ENCODE results near the gene NAA25.
"Not testable (repeated sequence)": the region's sequence is repeated elsewhere in the genome, so short reads cannot be mapped to it uniquely, and the experiment has no call there.

NAA25 gene

GRCh38 chr12:112103758-112104503 is 4.7 kb downstream of the NAA25 start:
- DNase-seq (ENCODE audit: low spot score) = no peak

DNA sequence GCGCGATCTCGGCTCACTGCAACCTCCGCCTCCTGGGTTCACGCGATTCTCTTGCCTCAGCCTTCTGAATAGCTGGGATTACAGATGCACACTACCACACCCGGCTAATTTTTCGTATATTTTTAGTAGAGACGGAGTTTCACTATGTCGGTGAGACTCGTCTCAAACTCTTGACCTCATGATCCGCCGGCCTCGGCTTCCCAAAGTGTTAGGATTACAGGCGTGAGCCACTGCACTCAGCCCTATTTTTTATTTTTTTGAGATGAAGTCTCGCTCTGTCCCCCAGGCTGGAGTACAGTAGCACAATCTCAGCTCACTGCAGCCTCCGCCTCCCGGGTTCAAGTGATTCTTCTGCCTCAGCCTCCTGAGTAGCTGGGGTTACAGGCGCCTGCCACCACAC is 5.8 kb downstream of the NAA25 start:
- not testable (repeated sequence) for H3K79me1 ChIP-seq (ENCODE audit: low read depth, low read length); H3K4me1 ChIP-seq (ENCODE audit: control insufficient read depth in 2 of 2, insufficient read depth in 1 of 2, low read depth in 1 of 2, low read length in 2 of 2); H4K8ac ChIP-seq (ENCODE audit: low read depth, low read length); H2BK5ac ChIP-seq (ENCODE audit: low read length); H4K91ac ChIP-seq (ENCODE audit: low read depth, low read length, poor library complexity); H3K4me3 ChIP-seq (ENCODE audit: low read length in 2 of 2); H3K4ac ChIP-seq (ENCODE audit: low read length); H2BK12ac ChIP-seq (ENCODE audit: low read length); H2AK5ac ChIP-seq (ENCODE audit: low read depth, low read length); H2AFZ ChIP-seq (ENCODE audit: low read length); H3K18ac ChIP-seq (ENCODE audit: low read length); H2BK120ac ChIP-seq (ENCODE audit: low read depth, low read length); H3K9me3 ChIP-seq (replicated peaks in 1 of 2; ENCODE audit: control insufficient read depth in 2 of 2, insufficient read depth in 1 of 2, low read depth in 1 of 2, low read length in 2 of 2); DNase-seq (ENCODE audit: low spot score); H3K23ac ChIP-seq (ENCODE audit: low read depth, low read length, poor library complexity); H3K4me2 ChIP-seq (ENCODE audit: insufficient read depth, low read length, poor library complexity, severe bottlenecking); H3K9ac ChIP-seq (ENCODE audit: low read depth, low read length, poor library complexity); H3K27ac ChIP-seq (replicated peaks; ENCODE audit: low read length); H2BK15ac ChIP-seq (ENCODE audit: low read length); H3K27me3 ChIP-seq (ENCODE audit: control insufficient read depth in 3 of 3, insufficient read depth in 3 of 3, low read depth in 1 of 3, low read length in 3 of 3); H3K14ac ChIP-seq (ENCODE audit: low read length)
- peaks cover 9 to 84% of the 10 kb centered on the region in 2 donors for H3K36me3 ChIP-seq (replicated peaks in 1 of 2; ENCODE audit: control insufficient read depth in 2 of 2, insufficient read depth in 2 of 2, low read length in 2 of 2)
- no CpG with 5 or more reads among the region's 19 CpGs for WGBS, 2 donors (ENCODE audit: extremely low coverage in 2 of 2, insufficient read length in 2 of 2, insufficient replicate concordance in 1 of 2)

More at GRCh38 chr12:112103758-112104503, 4.7 kb downstream of the NAA25 start:
- Histone ChIP-seq H2BK15ac (ENCODE audit: low read length) (no peak overlapping the region), H3K4me1 (ENCODE audit: control insufficient read depth in 2 of 2, insufficient read depth in 1 of 2, low read depth in 1 of 2, low read length in 2 of 2) (peaks cover 0 to 4% of the 10 kb centered on the region in 2 donors), H3K18ac (ENCODE audit: low read length) (no peak overlapping the region), H2BK120ac (ENCODE audit: low read depth, low read length) (no peak overlapping the region), H3K23ac (ENCODE audit: low read depth, low read length, poor library complexity) (no peak overlapping the region), H2AK5ac (ENCODE audit: low read depth, low read length) (no peak overlapping the region), H3K4me3 (ENCODE audit: low read length in 2 of 2) (no peak overlapping the region), H3K9me3 (replicated peaks in 1 of 2; ENCODE audit: control insufficient read depth in 2 of 2, insufficient read depth in 1 of 2, low read depth in 1 of 2, low read length in 2 of 2) (no peaks in the 10 kb centered on the region), H3K79me1 (ENCODE audit: low read depth, low read length) (peaks cover 6% of the 10 kb centered on the region), H2BK5ac (ENCODE audit: low read length) (no peak overlapping the region), H3K9ac (ENCODE audit: low read depth, low read length, poor library complexity) (no peak overlapping the region), H2AFZ (ENCODE audit: low read length) (no peak overlapping the region), H3K4ac (ENCODE audit: low read length) (no peak overlapping the region), H2BK12ac (ENCODE audit: low read length) (no peak overlapping the region), H3K27ac (replicated peaks; ENCODE audit: low read length) (no peak overlapping the region), H4K8ac (ENCODE audit: low read depth, low read length) (no peak overlapping the region), H4K91ac (ENCODE audit: low read depth, low read length, poor library complexity) (no peak overlapping the region), H3K27me3 (ENCODE audit: control insufficient read depth in 3 of 3, insufficient read depth in 3 of 3, low read depth in 1 of 3, low read length in 3 of 3) (no peaks in the 10 kb centered on the region), H3K4me2 (ENCODE audit: insufficient read depth, low read length, poor library complexity, severe bottlenecking) (no peak overlapping the region), H3K14ac (ENCODE audit: low read length) (no peak overlapping the region), H3K36me3 (replicated peaks in 1 of 2; ENCODE audit: control insufficient read depth in 2 of 2, insufficient read depth in 2 of 2, low read length in 2 of 2) (peaks cover 9 to 73% of the 10 kb centered on the region in 2 donors)
- WGBS, 2 donors (ENCODE audit: extremely low coverage in 2 of 2, insufficient read length in 2 of 2, insufficient replicate concordance in 1 of 2) = no CpG with 5 or more reads among the region's 8 CpGs

DNA sequence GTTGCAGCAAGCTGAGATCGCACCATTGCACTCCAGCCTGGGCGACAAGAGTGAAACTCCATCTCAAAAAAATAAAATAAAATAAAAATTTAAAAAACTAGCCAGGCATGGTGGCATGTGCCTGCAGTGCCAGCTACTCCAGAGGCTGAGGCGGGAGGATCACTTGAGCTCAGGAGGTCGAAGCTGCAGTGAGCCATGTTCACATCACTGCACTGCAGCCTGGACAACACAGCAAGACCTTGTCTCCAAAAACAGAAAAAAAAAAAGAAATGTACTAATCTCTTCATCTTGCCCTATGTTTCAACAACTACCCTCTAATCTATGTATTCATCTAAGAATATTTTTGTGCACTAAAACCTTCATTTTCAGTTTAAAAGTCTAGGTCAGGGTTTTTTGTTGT is 6.5 kb downstream of the NAA25 start:
- Histone ChIP-seq H2BK120ac (ENCODE audit: low read depth, low read length) (no peak overlapping the region), H3K27ac (replicated peaks; ENCODE audit: low read length) (no peak overlapping the region), H4K8ac (ENCODE audit: low read depth, low read length) (no peak overlapping the region), H2BK5ac (ENCODE audit: low read length) (no peak overlapping the region), H2AFZ (ENCODE audit: low read length) (no peak overlapping the region), H3K27me3 (ENCODE audit: control insufficient read depth in 3 of 3, insufficient read depth in 3 of 3, low read depth in 1 of 3, low read length in 3 of 3) (no peaks in the 10 kb centered on the region), H2AK5ac (ENCODE audit: low read depth, low read length) (no peak overlapping the region), H3K4me3 (ENCODE audit: low read length in 2 of 2) (no peak overlapping the region), H3K36me3 (replicated peaks in 1 of 2; ENCODE audit: control insufficient read depth in 2 of 2, insufficient read depth in 2 of 2, low read length in 2 of 2) (peaks cover 9 to 88% of the 10 kb centered on the region in 2 donors), H3K4ac (ENCODE audit: low read length) (no peak overlapping the region), H3K4me1 (ENCODE audit: control insufficient read depth in 2 of 2, insufficient read depth in 1 of 2, low read depth in 1 of 2, low read length in 2 of 2) (peaks cover 0 to 4% of the 10 kb centered on the region in 2 donors), H3K79me1 (ENCODE audit: low read depth, low read length) (peaks cover 9% of the 10 kb centered on the region), H4K91ac (ENCODE audit: low read depth, low read length, poor library complexity) (no peak overlapping the region), H3K18ac (ENCODE audit: low read length) (no peak overlapping the region), H3K14ac (ENCODE audit: low read length) (no peak overlapping the region), H3K9ac (ENCODE audit: low read depth, low read length, poor library complexity) (no peak overlapping the region), H3K4me2 (ENCODE audit: insufficient read depth, low read length, poor library complexity, severe bottlenecking) (no peak overlapping the region), H3K23ac (ENCODE audit: low read depth, low read length, poor library complexity) (no peak overlapping the region), H2BK15ac (ENCODE audit: low read length) (no peak overlapping the region), H2BK12ac (ENCODE audit: low read length) (no peak overlapping the region), H3K9me3 (replicated peaks in 1 of 2; ENCODE audit: control insufficient read depth in 2 of 2, insufficient read depth in 1 of 2, low read depth in 1 of 2, low read length in 2 of 2) (no peaks in the 10 kb centered on the region)
- no peak for DNase-seq (ENCODE audit: low spot score)
- no CpG with 5 or more reads among the region's 4 CpGs for WGBS, 2 donors (ENCODE audit: extremely low coverage in 2 of 2, insufficient read length in 2 of 2, insufficient replicate concordance in 1 of 2)

DNA sequence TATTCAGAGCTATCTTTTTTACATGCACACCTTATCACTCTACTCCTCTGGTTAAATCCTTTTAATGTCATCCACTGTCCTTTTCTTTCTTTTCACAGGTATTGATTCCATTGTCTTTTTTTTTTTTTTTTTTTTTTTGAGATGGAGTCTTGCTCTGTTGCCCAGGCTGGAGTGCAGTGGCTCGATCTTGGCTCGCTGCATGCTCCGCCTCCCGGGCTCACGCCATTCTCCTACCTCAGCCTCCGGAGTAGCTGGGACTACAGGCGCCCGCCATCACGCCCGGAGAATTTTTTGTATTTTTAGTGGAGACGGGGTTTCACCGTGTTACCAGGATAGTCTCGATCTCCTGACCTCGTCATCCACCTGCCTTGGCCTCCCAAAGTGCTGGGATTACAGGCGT is 8.1 kb downstream of the NAA25 start:
- H3K4me3 ChIP-seq (ENCODE audit: low read length in 2 of 2); H3K18ac ChIP-seq (ENCODE audit: low read length); H3K9me3 ChIP-seq (replicated peaks in 1 of 2; ENCODE audit: control insufficient read depth in 2 of 2, insufficient read depth in 1 of 2, low read depth in 1 of 2, low read length in 2 of 2); H2BK15ac ChIP-seq (ENCODE audit: low read length); H4K91ac ChIP-seq (ENCODE audit: low read depth, low read length, poor library complexity); H2AFZ ChIP-seq (ENCODE audit: low read length); H3K9ac ChIP-seq (ENCODE audit: low read depth, low read length, poor library complexity); H2BK120ac ChIP-seq (ENCODE audit: low read depth, low read length); H3K14ac ChIP-seq (ENCODE audit: low read length); H3K79me1 ChIP-seq (ENCODE audit: low read depth, low read length); H2BK5ac ChIP-seq (ENCODE audit: low read length); H4K8ac ChIP-seq (ENCODE audit: low read depth, low read length); DNase-seq (ENCODE audit: low spot score); H3K27me3 ChIP-seq (ENCODE audit: control insufficient read depth in 3 of 3, insufficient read depth in 3 of 3, low read depth in 1 of 3, low read length in 3 of 3); H3K4ac ChIP-seq (ENCODE audit: low read length); H3K27ac ChIP-seq (replicated peaks; ENCODE audit: low read length); H3K23ac ChIP-seq (ENCODE audit: low read depth, low read length, poor library complexity); H2BK12ac ChIP-seq (ENCODE audit: low read length); H2AK5ac ChIP-seq (ENCODE audit: low read depth, low read length); H3K4me1 ChIP-seq (ENCODE audit: control insufficient read depth in 2 of 2, insufficient read depth in 1 of 2, low read depth in 1 of 2, low read length in 2 of 2); H3K4me2 ChIP-seq (ENCODE audit: insufficient read depth, low read length, poor library complexity, severe bottlenecking): not testable (repeated sequence)
- no CpG with 5 or more reads among the region's 15 CpGs for WGBS, 2 donors (ENCODE audit: extremely low coverage in 2 of 2, insufficient read length in 2 of 2, insufficient replicate concordance in 1 of 2)
- H3K36me3 ChIP-seq (replicated peaks in 1 of 2; ENCODE audit: control insufficient read depth in 2 of 2, insufficient read depth in 2 of 2, low read length in 2 of 2) = peaks cover 10 to 89% of the 10 kb centered on the region in 2 donors

Data from neuronal stem cell (in vitro differentiated cells).